GM12875 (cell line): ENCODE data around the gene ELMO1.

ENCODE experiments used
- H3K4me3 ChIP-seq: one replicate; pipeline ENCODE4 v1.5.1; 2011; ENCODE audit warnings: low read depth, low read length, control low read depth
- CTCF ChIP-seq: IDR thresholded peaks from 2 replicates; pipeline ENCODE4 v1.5.1; 2011; ENCODE audit warnings: low read depth, mild to moderate bottlenecking, control low read depth, inconsistent platforms, low read length, moderate library complexity, borderline replicate concordance; ENCODE audit not compliant: insufficient read depth

Gene ELMO1

GRCh38 chr7:37414352-37414983, 34.2 kb downstream of the ELMO1 start:
- no peak for TF ChIP-seq CTCF
- H3K4me3 ChIP-seq: no peak overlapping the region

DNA sequence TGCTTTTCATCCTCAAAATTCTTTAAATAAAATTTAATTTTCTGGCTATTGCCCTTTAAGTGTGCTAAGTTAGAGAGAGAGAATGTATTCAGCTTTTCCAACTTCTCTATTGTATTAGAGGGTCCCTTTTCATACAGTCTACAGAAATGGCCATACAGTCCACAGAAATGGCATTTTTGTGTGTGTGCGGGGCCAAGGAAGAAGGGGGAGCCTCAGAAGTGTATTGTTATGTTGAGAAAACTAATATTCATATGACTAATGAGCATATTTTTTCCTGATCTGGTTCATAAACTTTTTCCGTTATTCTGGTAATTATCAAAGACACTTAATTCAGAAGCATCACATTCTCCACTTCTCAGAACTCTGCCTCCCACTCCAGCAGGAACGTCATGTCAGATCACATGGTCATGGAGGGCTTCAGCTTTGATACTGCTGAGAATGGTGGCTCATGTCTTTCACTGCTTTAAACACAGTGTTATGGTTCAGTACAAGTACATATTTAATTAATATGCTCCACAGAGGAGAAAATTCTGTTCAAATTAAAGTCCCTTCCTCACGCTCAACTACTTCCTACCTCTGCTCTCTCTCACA, 37.1 kb downstream of the ELMO1 start:
- TF ChIP-seq CTCF: no peak
- no peak overlapping the region for H3K4me3 ChIP-seq

DNA sequence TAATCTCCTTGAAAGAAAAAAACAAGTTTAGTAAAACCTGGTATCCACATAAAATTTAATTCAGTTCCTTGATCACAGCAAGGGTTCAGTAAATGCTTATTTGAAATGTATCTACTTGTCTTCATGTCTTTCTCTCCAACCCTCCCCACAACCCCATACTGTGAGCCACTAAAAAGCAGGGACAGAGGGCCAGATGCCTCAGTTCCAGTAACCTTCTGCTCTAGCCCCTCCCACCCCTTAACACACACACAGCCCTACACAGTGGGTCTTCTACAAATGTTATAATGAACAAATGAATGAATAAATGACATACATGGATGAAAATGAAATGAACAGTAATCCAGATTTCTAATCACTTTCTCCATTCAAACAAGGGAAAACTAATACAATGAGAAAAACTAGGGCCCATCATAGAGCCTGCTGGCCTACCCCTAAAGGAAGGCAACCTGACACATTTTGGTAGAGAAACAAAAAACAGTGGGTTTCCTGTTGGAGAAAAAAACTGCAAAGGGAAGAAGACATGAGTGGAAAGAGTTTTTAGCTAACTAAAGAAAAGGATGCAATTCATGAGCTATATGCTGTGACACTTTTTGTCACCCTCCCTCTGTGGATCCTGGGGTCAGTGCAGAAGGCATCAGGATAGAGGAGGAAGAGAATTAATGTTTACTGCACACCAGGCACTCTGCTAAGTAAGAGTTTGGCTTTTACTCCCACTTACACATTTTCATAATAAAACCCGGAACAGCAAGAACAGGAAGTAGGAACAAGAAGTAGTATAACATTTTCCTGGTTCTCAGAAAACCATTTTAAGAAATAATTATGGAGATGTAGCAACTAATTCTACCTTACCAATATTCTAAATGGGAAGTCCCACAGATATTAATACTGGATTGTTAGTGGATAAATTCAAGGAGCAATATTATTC, 38.1 kb downstream of the ELMO1 start:
- no peak for TF ChIP-seq CTCF
- H3K4me3 ChIP-seq: no peak overlapping the region

DNA sequence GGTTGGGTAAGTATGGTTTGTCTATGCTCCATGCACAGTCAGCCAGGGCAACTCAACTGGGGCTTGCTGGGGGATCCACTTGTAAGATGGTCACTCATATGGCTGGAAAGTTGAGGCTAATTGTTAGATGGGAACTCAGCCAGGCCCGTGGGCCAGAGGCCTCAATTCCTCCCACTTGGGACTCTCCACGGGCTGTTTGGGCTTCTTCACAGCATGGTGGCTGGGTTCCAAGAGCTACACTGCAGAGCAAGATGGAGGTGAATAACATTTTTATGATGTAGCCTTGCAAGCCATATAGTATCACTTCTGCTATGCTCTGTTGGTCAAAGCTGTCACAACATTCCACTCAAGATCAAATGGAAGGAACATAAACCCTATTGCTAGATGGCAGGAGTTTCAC, 39.2 kb downstream of the ELMO1 start:
- H3K4me3 ChIP-seq: no peak overlapping the region
- no peak for TF ChIP-seq CTCF

DNA sequence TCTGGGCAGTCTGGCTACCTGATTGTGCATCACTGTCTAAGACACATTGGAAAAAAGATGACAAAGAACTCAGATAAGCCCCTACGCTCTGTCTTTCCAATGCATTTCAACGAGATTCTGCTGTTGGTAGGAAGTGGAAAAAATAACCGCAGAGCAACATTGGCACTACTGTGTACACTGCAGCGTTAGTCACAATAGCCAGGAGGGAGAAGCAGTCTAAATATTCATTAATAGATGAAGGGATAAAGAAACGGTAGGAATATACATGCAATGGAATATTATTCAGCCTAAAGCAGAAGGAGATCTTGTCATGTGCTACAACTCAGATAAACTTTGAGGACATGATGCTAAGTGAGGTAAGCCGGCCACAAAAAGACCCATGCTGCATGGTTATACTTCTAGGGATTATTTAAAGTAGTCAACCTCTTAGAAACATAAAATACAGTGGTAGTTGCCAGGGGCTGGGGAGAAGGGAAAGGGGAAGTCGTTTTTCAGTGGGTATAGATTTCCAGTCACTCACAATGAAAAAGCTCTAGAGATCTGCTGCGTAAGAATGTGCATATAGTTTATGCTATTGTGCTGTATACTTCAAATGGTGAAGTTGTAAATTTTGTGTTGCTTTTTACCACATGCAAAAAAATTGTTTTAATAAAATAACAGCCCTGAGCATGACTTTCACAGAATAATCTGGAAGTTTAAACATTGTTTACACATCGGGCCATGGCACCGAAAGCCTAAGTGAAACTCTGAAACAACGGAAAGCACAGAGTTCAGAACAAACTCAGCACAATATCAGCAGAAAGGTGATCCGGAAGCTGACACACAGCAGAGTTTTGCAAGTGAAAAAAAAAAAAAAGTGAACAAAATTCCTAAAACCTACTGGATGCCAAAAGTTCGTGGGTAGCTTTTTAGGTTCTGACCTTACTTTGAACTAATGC, 40.1 kb downstream of the ELMO1 start:
- no peak for TF ChIP-seq CTCF
- no peak overlapping the region for H3K4me3 ChIP-seq

DNA sequence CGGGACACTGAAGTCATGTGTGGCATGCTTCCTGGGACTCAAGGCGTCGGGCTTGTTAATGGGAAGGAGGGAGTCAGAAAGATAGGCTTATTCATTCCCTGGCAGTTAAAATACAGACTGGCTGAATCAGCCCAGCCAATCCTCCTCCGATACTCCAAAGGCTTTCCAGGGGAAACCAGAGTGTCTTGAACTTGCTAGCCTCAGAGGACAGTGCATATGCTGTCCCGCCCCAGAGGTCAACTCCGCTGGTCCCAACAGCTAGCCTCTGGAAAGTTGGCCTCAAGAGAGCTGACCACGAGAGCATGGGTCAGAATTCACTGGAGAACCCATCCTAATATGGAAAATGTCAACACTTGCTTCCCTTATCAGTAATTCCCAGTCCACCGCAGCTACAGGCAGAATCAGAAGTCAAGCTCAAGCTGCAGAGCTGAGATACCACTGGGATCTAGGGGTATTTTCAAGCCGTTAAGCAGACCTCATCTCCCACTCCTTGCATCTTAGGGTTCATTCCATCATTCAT, 43.0 kb downstream of the ELMO1 start:
- H3K4me3 ChIP-seq: no peak overlapping the region
- no peak for TF ChIP-seq CTCF
